Transverse colon (tissue), 4 donors: ENCODE data around the gene CKS1B. TPM values are rescaled to one million over a fixed set of nuclear protein-coding genes. Genes with fewer than 3 reads are reported as not detected.

Source experiments
- DNase-seq: peaks from one replicate; pipeline ENCODE4 v3.0.0-alpha.2; 2019
- H3K27ac ChIP-seq, 4 donors: fragments of 200-600 bp; sonication (generic); 2 replicates each; pipeline ENCODE4 v1.5.1; 2016 to 2018; ENCODE audit warnings: inconsistent platforms in 4 of 4
- H3K27me3 ChIP-seq: fragments of 200-600 bp; sonication (generic); 2 replicates; pipeline ENCODE4 v1.5.1; 2017; ENCODE audit warnings: inconsistent platforms
- H3K36me3 ChIP-seq, 4 donors: fragments of 200-600 bp; sonication (generic); 2 replicates each; pipeline ENCODE4 v1.5.1; 2017 to 2019; ENCODE audit warnings: inconsistent platforms in 4 of 4
- H3K4me1 ChIP-seq, 4 donors: fragments of 200-600 bp; sonication (generic); 2 replicates each; pipeline ENCODE4 v1.5.1; 2017 to 2020; ENCODE audit warnings: inconsistent platforms in 4 of 4
- H3K4me3 ChIP-seq, 4 donors: fragments of 200-600 bp; sonication (generic); 1 replicate in 1 of 4; 2 replicates in 3 of 4; pipeline versions ENCODE4 v1.5.1 to v1.6.1; 2017 to 2019; ENCODE audit warnings: inconsistent platforms in 4 of 4
- H3K9me3 ChIP-seq, 2 donors: fragments of 200-600 bp; sonication (generic); 2 replicates each; pipeline ENCODE4 v1.5.1; 2017 to 2019; ENCODE audit warnings: inconsistent platforms in 2 of 2
- CTCF ChIP-seq, 5 experiments: fragments of 200-600 bp in 3 of 5; fragments of 450-650 bp in 2 of 5; sonication (generic) in 3 of 5; IDR thresholded peaks; 1 replicate in 2 of 5; 2 replicates in 3 of 5; pipeline ENCODE4 v1.5.1; 2016 to 2017; ENCODE audit warnings: antibody characterized with exemption in 5 of 5, inconsistent platforms in 3 of 5, mild to moderate bottlenecking in 2 of 5, moderate library complexity in 1 of 5
- EP300 ChIP-seq: sonication (generic); formaldehyde crosslinking; IDR thresholded peaks from one replicate; pipeline ENCODE4 v1.6.1; 2017; ENCODE audit warnings: antibody characterized with exemption, low read depth
- POLR2A ChIP-seq: fragments of 450-650 bp; IDR thresholded peaks from one replicate; pipeline ENCODE4 v1.6.1; 2016; ENCODE audit warnings: antibody characterized with exemption, mild to moderate bottlenecking, moderate library complexity
- POLR2AphosphoS5 ChIP-seq, 3 donors: sonication (generic); formaldehyde crosslinking; IDR thresholded peaks; one replicate each; pipeline ENCODE4 v1.6.1; 2016; ENCODE audit warnings: antibody characterized with exemption in 3 of 3
- WGBS, 2 donors: methylation state at CpG; one replicate each; pipeline ENCODE4 v1.1.5; 2018; ENCODE audit warnings: low coverage in 1 of 2; 5-methylcytosine and 5-hydroxymethylcytosine counted together
- in situ Hi-C, 4 donors: fragments of 200-750 bp; cut with MboI; loops; one replicate each; pipeline versions ENCODE4 v1.15.0 to v1.15.1; 2017; ENCODE audit warnings: low sequenced_read_pairs in 3 of 4, low pct_ligation_motif_present in 1 of 4, low pct_unique_long_range_greater_than_20kb in 1 of 4
- intact Hi-C: fragments of 100-400 bp; cut with DNase I; formaldehyde crosslinking; loops from one replicate; pipeline ENCODE4 v1.15.1; 2023; ENCODE audit warnings: low total_unique reads
- total RNA-seq, 4 donors: library from RNA; depleted of rRNA; stranded (reverse); fragments of >200 nt; gene quantifications; one replicate each; pipeline ENCODE4 v1.1.0, GENCODE V29; 2016

Gene CKS1B
- total RNA-seq, 4 donors from 2014 or later, result 28.9 to 41.4 (median 35.2) TPM; not detected in 1

- H3K4me3 ChIP-seq, result no peak overlapping the region
Measured at GRCh38 chr1:155013632-155014031, 39.2 kb downstream of the CKS1B start.

GRCh38 chr1:155014709-155015508 lies 40.4 kb downstream of the CKS1B start:
- peaks cover 36 to 68% (median 60%) of the 10 kb centered on the region in 4 donors for H3K4me1 ChIP-seq
- no peaks in the 10 kb centered on the region for H3K9me3 ChIP-seq
- H3K4me3 ChIP-seq, result no peak overlapping the region
- intact Hi-C loops, result no loop called here
- WGBS, 2 donors, result 94% methylated on average over 29 of the region's 31 CpGs; no CpG with 5 or more reads in 1 of the 2 donors
- H3K27me3 ChIP-seq, result no peaks in the 10 kb centered on the region
- TF ChIP-seq POLR2A (no peak), EP300 (no peak), CTCF (IDR thresholded peaks at IDR 0.05) (no peak), POLR2AphosphoS5 (IDR thresholded peaks at IDR 0.05) (no peak)
- DNase-seq, result no peak
- H3K27ac ChIP-seq, result peak overlapping the region; percentile 85 to 96 (median 91)
- peaks cover 0 to 12% (median 2%) of the 10 kb centered on the region in 4 donors for H3K36me3 ChIP-seq
- in situ Hi-C loops, result no loop called here

More at GRCh38 chr1:155013632-155014031, 39.2 kb downstream of the CKS1B start:
- Histone ChIP-seq H3K4me1 (peaks cover 36 to 81% (median 70%) of the 10 kb centered on the region in 4 donors), H3K36me3 (peaks cover 0 to 12% (median 2%) of the 10 kb centered on the region in 4 donors), H3K27me3 (no peaks in the 10 kb centered on the region), H3K27ac (peak overlapping the region; percentile 96 to 100 (median 98)), H3K9me3 (no peaks in the 10 kb centered on the region)
- in situ Hi-C loops (no loop called here), intact Hi-C loops (no loop called here)
- 27 to 34% methylated on average over 2 to 8 of the region's 8 CpGs for WGBS, 2 donors
- TF ChIP-seq POLR2A (no peak), POLR2AphosphoS5 (IDR thresholded peaks at IDR 0.05) (no peak), EP300 (no peak), CTCF (IDR thresholded peaks at IDR 0.05) (no peak)
- peak; percentile 26 for DNase-seq

GRCh38 chr1:155015527-155016230 lies 41.2 kb downstream of the CKS1B start:
- 76 to 86% methylated on average over 2 to 16 of the region's 16 CpGs for WGBS, 2 donors
- intact Hi-C loops, result no loop called here
- TF ChIP-seq EP300, result no peak
- no peak for TF ChIP-seq POLR2A
- TF ChIP-seq CTCF (IDR thresholded peaks at IDR 0.05), result no peak
- TF ChIP-seq POLR2AphosphoS5 (IDR thresholded peaks at IDR 0.05), result peak in 2 of 3 donors; percentile 25 to 44
- Histone ChIP-seq H3K9me3 (no peaks in the 10 kb centered on the region), H3K27ac (peak overlapping the region; percentile 85 to 96 (median 91)), H3K4me3 (no peak overlapping the region), H3K36me3 (peaks cover 0 to 12% (median 2%) of the 10 kb centered on the region in 4 donors), H3K27me3 (no peaks in the 10 kb centered on the region), H3K4me1 (peaks cover 36 to 61% (median 52%) of the 10 kb centered on the region in 4 donors)
- no peak for DNase-seq
- in situ Hi-C loops, result no loop called here

- peak; percentile 67 for DNase-seq
- Histone ChIP-seq H3K27me3 (no peaks in the 10 kb centered on the region), H3K4me1 (peaks cover 34 to 55% (median 46%) of the 10 kb centered on the region in 4 donors), H3K27ac (peak overlapping the region; percentile 85 to 96 (median 91)), H3K9me3 (no peaks in the 10 kb centered on the region), H3K36me3 (peaks cover 0 to 12% (median 2%) of the 10 kb centered on the region in 4 donors), H3K4me3 (peak overlapping the region in 2 of 4 donors; percentile 36 to 40)
- intact Hi-C loops (no loop called here), in situ Hi-C loops (no loop called here)
- TF ChIP-seq POLR2AphosphoS5 (IDR thresholded peaks at IDR 0.05) (peak in 2 of 3 donors; percentile 26 to 53), CTCF (IDR thresholded peaks at IDR 0.05) (no peak)
- WGBS, 2 donors, result 68% methylated on average over 7 of the region's 26 CpGs; no CpG with 5 or more reads in 1 of the 2 donors
Measured at GRCh38 chr1:155016231-155016831, 41.9 kb downstream of the CKS1B start.
